Activated CD8-positive, alpha-beta T cell treated with anti-CD3 and anti-CD28 coated beads, Interleukin-2, amount 10 ng/mL, durations not matched to agents 7 days and 5 days (primary cell): ENCODE measurements around the gene GAS7. TPM values are rescaled to one million over a fixed set of nuclear protein-coding genes. Genes with fewer than 3 reads are reported as not detected.

ENCODE experiments used
- ATAC-seq: fragments of 150-1000 bp; cut with Tn5 transposase; one replicate; pipeline ENCODE4 v1.10.0; 2021; ENCODE audit warnings: moderate library complexity
- CTCF ChIA-PET: fragments of 350-600 bp; sonication (Branson Sonifier 250); formaldehyde crosslinking; loops from one replicate; lab custom pipeline; 2021; ENCODE audit warnings: antibody characterized with exemption; lab: Charles Lee
- POLR2A ChIA-PET: fragments of 350-600 bp; sonication (Branson Sonifier 250); formaldehyde crosslinking; loops from one replicate; lab custom pipeline; 2021; ENCODE audit warnings: antibody characterized with exemption; lab: Charles Lee
- DNase-seq: peaks from one replicate; pipeline ENCODE4 v3.0.0-alpha.2; 2020
- H3K27ac Mint-ChIP-seq: one replicate; pipeline ENCODE4 v1.8.0; 2021; ENCODE audit warnings: mild to moderate bottlenecking, mixed read lengths
- H3K27me3 Mint-ChIP-seq: one replicate; pipeline ENCODE4 v1.8.0; 2021; ENCODE audit warnings: low read depth, mixed read lengths
- H3K36me3 Mint-ChIP-seq: one replicate; pipeline ENCODE4 v1.8.0; 2021; ENCODE audit warnings: low read depth, mixed read lengths
- H3K4me1 Mint-ChIP-seq: one replicate; pipeline ENCODE4 v1.8.0; 2021; ENCODE audit warnings: low read depth, mixed read lengths
- H3K4me3 Mint-ChIP-seq: one replicate; pipeline ENCODE4 v1.8.0; 2021; ENCODE audit warnings: mild to moderate bottlenecking, mixed read lengths
- H3K9me3 Mint-ChIP-seq: one replicate; pipeline ENCODE4 v1.8.0; 2022; ENCODE audit warnings: mixed read lengths; ENCODE audit not compliant: insufficient read depth
- total RNA-seq, 2 experiments: library from RNA; stranded (reverse); gene quantifications; one replicate each; pipeline ENCODE4 v1.2.3, GENCODE V29; 2021

The GAS7 gene
- total RNA-seq, 2 experiments from 2014 or later: 0.61 to 1.6 TPM

DNA sequence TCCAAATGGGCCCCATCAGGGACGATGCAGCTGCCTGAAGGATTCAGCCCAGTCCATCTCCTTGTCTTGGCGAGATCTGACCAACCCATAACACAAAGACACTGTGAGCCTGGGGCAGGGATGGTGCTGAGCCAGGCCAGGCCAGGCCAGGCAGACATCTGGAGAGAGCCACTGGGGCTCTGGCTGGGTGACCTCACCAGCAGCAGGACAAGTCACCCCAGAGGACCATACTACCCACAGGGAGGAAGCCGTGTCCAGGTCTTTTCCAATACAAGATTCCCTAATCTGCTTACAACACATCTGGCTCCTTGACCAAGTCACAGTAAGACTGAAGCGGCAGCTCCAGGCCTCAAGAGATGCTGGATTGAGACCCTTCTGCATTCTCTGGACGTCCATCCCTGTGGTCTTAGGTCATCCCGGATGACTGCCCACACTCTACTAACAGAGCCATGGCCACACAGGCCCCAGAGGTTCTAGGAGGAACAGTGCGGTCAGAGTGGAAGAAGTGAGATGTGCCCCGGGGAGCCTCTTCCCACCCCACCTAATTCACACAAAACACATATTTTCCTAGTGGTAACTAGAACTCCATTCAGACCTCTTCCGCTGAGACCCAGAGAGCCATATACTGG, 211.5 kb downstream of the GAS7 start:
- Mint-ChIP-seq H3K4me3 (no peak overlapping the region), H3K4me1 (no peaks in the 10 kb centered on the region), H3K36me3 (no peaks in the 10 kb centered on the region), H3K27me3 (no peaks in the 10 kb centered on the region), H3K9me3 (no peaks in the 10 kb centered on the region), H3K27ac (no peak overlapping the region)
- DNase-seq (no peak), ATAC-seq (no peak)
- ChIA-PET POLR2A (no interaction called here), CTCF (interaction anchor here (0.6 to 0.7 kb wide), 3 partner anchors 32 to 240 kb away, joined by 3 read pairs; partner anchors contain the start of gene GAS7)

DNA sequence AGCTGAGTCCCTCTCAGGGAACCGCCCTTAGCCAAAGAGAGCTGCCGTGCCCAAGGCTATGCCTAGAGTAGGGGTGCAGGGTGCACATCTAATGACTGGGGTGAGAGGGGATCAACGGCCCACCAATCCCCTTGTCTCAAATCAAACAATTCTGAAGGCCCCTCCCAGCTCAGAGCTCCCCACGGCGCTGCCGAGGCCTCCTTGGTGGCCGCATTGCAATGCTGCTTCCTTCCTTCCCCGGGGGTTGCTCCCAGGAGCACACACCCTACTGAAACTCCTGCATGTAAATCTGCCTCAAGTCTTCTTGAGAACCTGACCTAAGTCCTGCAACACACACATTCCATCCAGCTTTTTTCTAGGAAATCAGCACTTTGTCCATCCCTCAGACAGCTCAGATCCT, 212.8 kb downstream of the GAS7 start:
- POLR2A ChIA-PET: no interaction called here
- H3K4me1 Mint-ChIP-seq: no peaks in the 10 kb centered on the region
- H3K27ac Mint-ChIP-seq: no peak overlapping the region
- CTCF ChIA-PET: no interaction called here
- no peaks in the 10 kb centered on the region for H3K27me3 Mint-ChIP-seq
- ATAC-seq (no peak), DNase-seq (no peak)
- H3K9me3 Mint-ChIP-seq: no peaks in the 10 kb centered on the region
- no peaks in the 10 kb centered on the region for H3K36me3 Mint-ChIP-seq
- no peak overlapping the region for H3K4me3 Mint-ChIP-seq

DNA sequence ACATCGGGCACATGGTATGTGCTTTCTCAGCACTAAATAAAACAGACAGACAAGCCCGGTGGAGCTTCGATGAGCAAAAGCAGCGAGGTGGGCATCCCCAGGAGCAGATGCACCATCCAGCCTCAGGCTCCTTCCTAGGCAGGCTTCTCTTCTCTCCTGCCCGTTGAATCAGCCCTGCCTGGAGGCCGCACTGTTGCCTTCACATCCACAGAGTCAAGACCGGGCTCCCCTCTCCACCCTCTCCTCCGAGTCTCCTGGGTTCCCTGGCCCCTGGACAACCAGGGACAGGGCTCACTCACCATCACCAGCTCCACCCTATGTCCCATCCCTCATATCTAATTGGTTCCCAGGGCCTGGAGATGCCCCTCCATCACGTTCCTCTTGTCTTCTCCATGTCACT, 213.6 kb downstream of the GAS7 start:
- ChIA-PET POLR2A (no interaction called here), CTCF (interaction anchor here (0.9 kb wide), 1 partner anchor 243 kb away, joined by 3 read pairs; no protein-coding TSS in a partner anchor)
- DNase-seq (no peak), ATAC-seq (no peak)
- H3K9me3 Mint-ChIP-seq: no peaks in the 10 kb centered on the region
- H3K27ac Mint-ChIP-seq: no peak overlapping the region
- no peaks in the 10 kb centered on the region for H3K4me1 Mint-ChIP-seq
- no peaks in the 10 kb centered on the region for H3K27me3 Mint-ChIP-seq
- no peaks in the 10 kb centered on the region for H3K36me3 Mint-ChIP-seq
- no peak overlapping the region for H3K4me3 Mint-ChIP-seq

DNA sequence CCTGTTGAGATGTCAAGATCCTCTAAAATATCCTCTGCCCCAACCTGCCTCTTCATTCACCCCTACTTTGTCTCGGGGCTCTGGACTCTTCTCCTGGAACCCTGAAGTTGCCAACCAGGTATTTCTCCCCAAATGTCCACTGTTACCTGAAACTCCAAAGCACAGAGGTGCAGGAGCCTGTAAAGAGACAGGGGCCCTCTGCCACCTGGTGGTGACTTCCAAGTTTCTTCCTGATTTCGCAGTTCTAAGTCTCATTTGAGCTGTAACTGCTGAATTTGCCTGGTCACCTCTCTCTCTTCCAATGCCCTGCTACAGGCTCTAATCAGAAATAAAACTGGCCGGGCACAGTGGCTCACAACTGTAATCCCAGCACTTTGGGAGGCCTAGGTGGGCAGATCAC, 216.2 kb downstream of the GAS7 start:
- H3K27me3 Mint-ChIP-seq: no peaks in the 10 kb centered on the region

DNA sequence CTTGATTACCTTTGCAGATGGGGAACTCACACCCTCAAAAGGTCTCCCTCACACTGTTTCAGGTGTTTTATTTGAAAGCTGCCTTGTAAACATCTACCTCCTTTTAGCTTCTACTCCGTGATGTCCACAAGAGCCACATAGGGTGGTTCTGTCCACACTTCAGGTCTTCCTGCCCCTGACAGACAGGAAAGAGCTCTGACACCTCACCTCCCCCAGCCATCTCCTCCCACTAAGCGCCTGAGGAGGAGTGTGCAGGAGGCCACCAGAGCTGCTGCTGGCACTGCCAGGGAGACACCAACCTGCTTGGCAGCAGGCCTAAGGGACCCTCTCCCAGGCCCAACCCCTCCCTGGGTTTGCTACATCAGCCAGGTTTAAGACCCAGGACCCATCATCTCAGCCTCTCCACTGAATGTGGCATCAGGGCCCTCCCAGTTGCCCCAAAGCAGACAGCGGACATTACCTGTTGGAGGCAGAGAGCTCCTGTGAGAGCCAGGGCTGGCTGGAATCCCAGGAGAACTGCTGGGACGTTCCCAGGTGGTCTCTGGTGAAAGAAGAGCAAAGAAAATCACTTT, 217.0 kb downstream of the GAS7 start:
- ChIA-PET POLR2A (no interaction called here), CTCF (interaction anchor here (1.5 kb wide), 1 partner anchor 57 kb away, joined by 6 read pairs; no protein-coding TSS in a partner anchor)
- H3K4me1 Mint-ChIP-seq: no peaks in the 10 kb centered on the region
- H3K27me3 Mint-ChIP-seq: no peaks in the 10 kb centered on the region
- DNase-seq (no peak), ATAC-seq (no peak)
- H3K9me3 Mint-ChIP-seq: no peaks in the 10 kb centered on the region
- no peak overlapping the region for H3K27ac Mint-ChIP-seq
- H3K36me3 Mint-ChIP-seq: no peaks in the 10 kb centered on the region
- no peak overlapping the region for H3K4me3 Mint-ChIP-seq

More for the DNA sequence above, 216.2 kb downstream of the GAS7 start:
- ChIA-PET POLR2A (no interaction called here), CTCF (interaction anchor here (1.5 kb wide), 1 partner anchor 57 kb away, joined by 6 read pairs; no protein-coding TSS in a partner anchor)
- H3K4me3 Mint-ChIP-seq: no peak overlapping the region
- H3K27ac Mint-ChIP-seq: no peak overlapping the region
- H3K36me3 Mint-ChIP-seq: no peaks in the 10 kb centered on the region
- ATAC-seq (no peak), DNase-seq (no peak)
- no peaks in the 10 kb centered on the region for H3K9me3 Mint-ChIP-seq
- no peaks in the 10 kb centered on the region for H3K4me1 Mint-ChIP-seq

DNA sequence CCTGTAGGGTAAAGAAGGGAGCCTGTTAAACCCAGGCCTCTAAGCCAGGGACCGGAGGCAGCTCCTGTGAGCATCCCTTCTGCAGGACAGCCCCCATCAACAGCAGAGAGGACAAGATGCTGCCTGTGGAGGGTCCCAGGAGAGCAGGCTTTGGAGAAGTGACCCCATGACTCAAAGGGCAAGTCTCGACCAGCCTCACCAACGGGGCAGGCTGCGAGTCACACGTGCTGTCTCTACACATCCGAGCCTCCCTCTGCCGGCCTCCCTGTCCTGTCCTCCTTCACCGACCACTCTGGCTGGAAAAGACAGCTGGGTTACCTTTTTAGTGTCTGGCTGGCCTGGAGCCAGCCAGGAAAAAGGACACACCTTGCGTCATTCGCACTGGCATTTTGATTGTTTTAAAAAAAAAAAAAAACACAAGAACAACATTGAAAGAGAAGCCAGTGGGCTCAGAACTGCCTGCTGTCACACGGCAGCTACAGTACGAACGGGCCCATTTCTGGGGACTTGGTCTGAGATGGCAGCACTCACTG, 218.9 kb downstream of the GAS7 start:
- ATAC-seq (no peak), DNase-seq (no peak)
- Mint-ChIP-seq H3K27ac (no peak overlapping the region), H3K27me3 (no peaks in the 10 kb centered on the region), H3K9me3 (no peaks in the 10 kb centered on the region), H3K36me3 (no peaks in the 10 kb centered on the region), H3K4me3 (no peak overlapping the region), H3K4me1 (no peaks in the 10 kb centered on the region)
- ChIA-PET CTCF (no interaction called here), POLR2A (no interaction called here)

DNA sequence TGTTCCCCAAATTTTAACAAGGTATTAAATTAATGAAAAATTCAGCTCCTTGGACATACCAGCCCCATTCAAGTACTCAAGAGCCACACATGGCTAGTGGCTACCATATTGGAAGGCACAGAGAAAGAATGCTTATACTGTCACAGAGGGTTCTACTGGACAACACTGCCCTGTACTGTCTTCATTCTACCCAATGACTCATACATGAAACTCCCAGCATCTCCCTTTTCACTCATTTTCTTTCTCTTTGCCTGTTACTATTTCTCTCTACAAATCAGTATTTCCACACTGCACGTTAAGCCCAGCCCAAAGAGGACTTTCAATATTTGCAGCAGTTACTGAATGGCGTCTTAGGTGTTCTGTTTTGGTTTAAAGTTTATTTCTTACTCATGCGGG, 221.2 kb downstream of the GAS7 start:
- ATAC-seq (no peak), DNase-seq (no peak)
- POLR2A ChIA-PET: no interaction called here
- no peak overlapping the region for H3K27ac Mint-ChIP-seq
- H3K27me3 Mint-ChIP-seq: no peaks in the 10 kb centered on the region
- no peaks in the 10 kb centered on the region for H3K36me3 Mint-ChIP-seq
- CTCF ChIA-PET: no interaction called here
- H3K9me3 Mint-ChIP-seq: no peaks in the 10 kb centered on the region
- H3K4me1 Mint-ChIP-seq: no peaks in the 10 kb centered on the region
- H3K4me3 Mint-ChIP-seq: no peak overlapping the region

DNA sequence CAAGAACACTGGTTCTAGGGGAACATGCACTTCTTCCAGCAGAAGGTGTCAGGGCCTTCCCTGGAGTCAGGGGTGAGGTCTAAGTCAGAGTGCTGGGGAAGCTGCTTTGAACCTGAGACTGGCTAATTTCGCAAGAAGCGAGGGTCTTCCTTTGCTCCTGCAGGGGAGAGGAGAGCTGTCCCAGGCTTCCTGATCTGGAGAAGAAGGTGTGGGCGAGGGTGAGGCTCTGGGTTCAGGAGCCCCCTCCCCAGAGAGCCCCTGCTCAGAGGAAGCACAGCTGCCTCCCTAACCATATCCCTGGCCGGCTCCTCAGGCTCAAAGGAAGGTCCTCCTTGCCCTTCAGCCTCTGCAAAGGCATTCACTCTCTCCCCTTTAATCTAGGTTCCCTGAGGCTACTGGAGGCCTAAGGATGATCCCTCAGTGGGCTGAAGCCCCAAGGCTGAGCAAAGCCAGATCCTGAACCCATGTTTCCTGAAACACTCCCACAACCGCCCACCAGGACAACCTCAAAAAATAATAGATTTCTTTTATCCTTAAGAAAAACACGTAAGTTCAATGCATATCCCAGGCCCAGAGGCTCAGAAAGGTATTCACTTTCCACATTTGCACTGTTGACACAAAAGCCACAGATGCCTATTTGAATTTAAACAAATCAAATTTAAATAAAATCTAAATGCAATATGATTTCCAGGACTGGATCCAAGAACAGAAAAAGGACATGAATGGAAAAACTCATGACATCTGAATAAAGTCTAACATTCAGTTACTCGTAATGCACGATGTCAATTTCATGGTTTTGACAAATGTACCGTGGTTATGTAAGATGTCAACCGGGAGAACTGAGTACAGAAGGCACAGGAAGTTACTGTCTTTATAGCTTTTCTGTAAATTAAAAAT, 221.9 kb downstream of the GAS7 start:
- Mint-ChIP-seq H3K9me3 (no peaks in the 10 kb centered on the region), H3K27ac (no peak overlapping the region), H3K4me1 (no peaks in the 10 kb centered on the region), H3K27me3 (no peaks in the 10 kb centered on the region), H3K36me3 (no peaks in the 10 kb centered on the region), H3K4me3 (no peak overlapping the region)
- ATAC-seq (no peak), DNase-seq (no peak)
- ChIA-PET POLR2A (no interaction called here), CTCF (no interaction called here)

DNA sequence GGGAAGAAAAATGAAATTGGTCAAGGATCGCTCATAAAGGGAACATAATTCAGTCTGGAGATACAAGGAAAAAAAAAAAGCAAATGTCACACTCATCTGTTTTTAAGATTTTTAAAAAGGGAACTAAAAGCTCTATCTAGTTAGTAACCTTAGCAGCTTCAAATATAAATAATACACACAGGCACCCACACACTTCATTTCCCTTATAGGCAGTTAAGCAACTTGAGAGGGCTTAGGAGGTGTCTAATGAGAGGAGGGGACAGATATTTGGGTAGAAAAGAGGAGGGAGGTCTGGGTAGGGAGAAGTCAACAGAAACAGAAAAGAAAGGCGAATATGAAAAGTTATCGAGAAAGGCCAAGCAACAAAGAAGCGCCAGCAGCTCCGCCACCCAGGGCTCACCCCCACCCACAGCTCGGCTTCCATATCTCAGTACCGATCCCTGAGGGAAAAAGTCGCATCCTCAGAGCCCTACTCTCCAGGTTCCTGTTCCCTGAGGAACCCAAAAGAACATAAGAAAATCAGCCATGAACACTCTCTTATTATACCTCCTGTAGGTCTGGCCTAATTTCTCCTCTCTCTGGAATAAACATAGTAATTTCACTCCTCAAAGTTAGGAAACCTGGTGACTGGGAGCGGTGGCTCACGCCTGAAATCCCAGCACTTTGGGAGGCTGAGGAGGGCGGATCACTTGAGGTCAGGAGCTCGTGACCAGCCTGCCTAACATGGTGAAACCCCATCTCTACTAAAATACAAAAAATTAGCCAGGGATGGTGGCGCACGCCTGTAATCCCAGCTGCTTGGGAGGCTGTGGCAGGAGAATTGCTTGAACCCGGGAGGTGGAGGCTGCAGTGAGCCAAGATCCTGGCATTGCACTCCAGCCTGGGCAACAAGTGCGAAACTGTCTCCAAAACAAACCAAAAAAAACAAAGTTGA, 223.7 kb downstream of the GAS7 start:
- Mint-ChIP-seq H3K27ac (no peak overlapping the region), H3K9me3 (no peaks in the 10 kb centered on the region), H3K36me3 (no peaks in the 10 kb centered on the region), H3K4me1 (no peaks in the 10 kb centered on the region), H3K27me3 (no peaks in the 10 kb centered on the region), H3K4me3 (no peak overlapping the region)
- POLR2A ChIA-PET: no interaction called here
- ATAC-seq: no peak
- DNase-seq: no peak
- CTCF ChIA-PET: no interaction called here

DNA sequence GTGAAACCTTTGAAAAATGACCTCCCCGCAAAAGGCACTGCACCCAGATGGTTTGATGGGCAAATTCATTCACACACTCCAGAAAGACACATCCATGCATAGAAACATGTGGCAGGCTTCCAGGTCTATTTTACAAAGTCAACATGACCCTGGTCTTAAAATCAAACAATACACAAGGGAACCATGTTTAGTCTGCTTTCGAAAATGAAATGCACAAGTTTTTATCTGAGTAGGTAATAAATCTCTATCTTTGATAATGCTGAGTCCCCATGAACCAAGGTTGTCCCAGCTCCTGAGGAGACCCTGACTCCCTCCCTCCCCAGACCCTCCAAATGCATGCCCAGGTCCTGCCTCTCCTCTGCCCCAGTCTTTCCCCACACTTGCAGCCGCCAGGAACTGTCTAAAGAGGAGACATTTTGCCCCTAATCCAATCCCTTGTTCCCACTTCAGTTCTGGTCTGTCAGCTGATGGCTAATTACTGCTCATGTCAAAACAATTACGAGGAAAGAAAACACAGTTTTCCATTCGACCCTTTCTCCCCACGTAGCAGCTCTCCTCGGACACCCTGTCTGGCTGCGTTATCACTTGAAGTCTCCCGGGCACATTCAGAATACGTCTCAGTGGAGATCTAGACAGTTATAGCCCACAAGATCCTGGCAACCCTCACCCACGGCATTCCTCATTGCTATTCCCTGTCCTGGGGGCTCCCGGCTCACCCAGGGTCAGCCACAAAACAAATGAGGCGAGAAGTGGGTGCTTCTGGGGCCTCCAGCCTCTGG, 224.5 kb downstream of the GAS7 start:
- no peaks in the 10 kb centered on the region for H3K4me1 Mint-ChIP-seq
- no peaks in the 10 kb centered on the region for H3K9me3 Mint-ChIP-seq
- ATAC-seq (no peak), DNase-seq (no peak)
- H3K27me3 Mint-ChIP-seq: no peaks in the 10 kb centered on the region
- H3K27ac Mint-ChIP-seq: no peak overlapping the region
- no peaks in the 10 kb centered on the region for H3K36me3 Mint-ChIP-seq
- ChIA-PET CTCF (no interaction called here), POLR2A (no interaction called here)
- H3K4me3 Mint-ChIP-seq: no peak overlapping the region

DNA sequence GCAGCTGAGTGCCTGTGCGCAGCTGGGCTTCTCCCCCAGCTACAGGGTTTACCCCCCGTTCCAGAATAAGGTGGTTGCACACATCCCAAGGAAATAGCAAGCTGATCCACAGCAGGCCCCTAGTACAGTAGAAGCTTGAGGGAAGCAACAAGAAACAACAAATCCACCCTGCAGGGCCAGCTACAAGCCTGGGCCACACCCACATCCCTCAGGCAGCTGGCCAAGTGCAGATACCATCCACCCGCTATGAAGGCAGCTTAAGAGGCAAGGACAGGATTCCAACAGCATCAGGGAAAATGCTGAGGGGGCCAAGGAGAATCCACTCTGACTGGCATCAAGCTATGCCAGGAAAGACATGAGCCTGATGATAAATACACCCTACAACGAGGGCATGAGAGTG, 226.4 kb downstream of the GAS7 start:
- H3K9me3 Mint-ChIP-seq: no peaks in the 10 kb centered on the region
- H3K36me3 Mint-ChIP-seq: no peaks in the 10 kb centered on the region
- H3K4me1 Mint-ChIP-seq: no peaks in the 10 kb centered on the region
- no peak for DNase-seq
- H3K4me3 Mint-ChIP-seq: no peak overlapping the region
- CTCF ChIA-PET: no interaction called here
- H3K27me3 Mint-ChIP-seq: no peaks in the 10 kb centered on the region
- ATAC-seq: no peak
- POLR2A ChIA-PET: no interaction called here
- no peak overlapping the region for H3K27ac Mint-ChIP-seq
